ENCODE results near the gene RASL11A. TPM values are rescaled to one million over a fixed set of nuclear protein-coding genes. Genes with fewer than 3 reads are reported as not detected.

The RASL11A gene
- total RNA-seq, 2 experiments from 2014 or later: 0.52 to 0.92 TPM

GRCh38 chr13:27252467-27252866 lies 18.2 kb upstream of the RASL11A start:
- CTCF ChIA-PET: interaction anchor here (1.7 kb wide), 2 partner anchors 19 to 110 kb away, joined by 3 read pairs; no protein-coding TSS in a partner anchor
- H3K27ac Mint-ChIP-seq: peak overlapping the region; percentile 100
- DNase-seq (no peak), ATAC-seq (no peak)
- H3K4me3 Mint-ChIP-seq: peak overlapping the region; percentile 96
- H3K27me3 Mint-ChIP-seq (ENCODE audit: low read depth): no peaks in the 10 kb centered on the region
- POLR2A ChIA-PET: interaction anchor here (1.1 kb wide), 1 partner anchor 18 kb away, joined by 3 read pairs; the partner anchor contains the start of gene RASL11A
- no peaks in the 10 kb centered on the region for H3K9me3 Mint-ChIP-seq (ENCODE audit: insufficient read depth)
- H3K36me3 Mint-ChIP-seq (ENCODE audit: low read depth): peaks cover 57% of the 10 kb centered on the region
- peaks cover 46% of the 10 kb centered on the region for H3K4me1 Mint-ChIP-seq (ENCODE audit: low read depth)

GRCh38 chr13:27257233-27257568 lies 13.4 kb upstream of the RASL11A start:
- ChIA-PET CTCF (interaction anchor here (1.1 to 1.9 kb wide), 2 partner anchors 13 to 18 kb away, joined by 3 to 7 read pairs; partner anchors contain the start of gene RASL11A), POLR2A (interaction anchor here (0.8 to 1.1 kb wide), 3 partner anchors 87 to 1971 kb away, joined by 3 to 4 read pairs (median 4); no protein-coding TSS in a partner anchor)
- Mint-ChIP-seq H3K27me3 (ENCODE audit: low read depth) (no peaks in the 10 kb centered on the region), H3K27ac (no peak overlapping the region), H3K4me3 (no peak overlapping the region), H3K4me1 (ENCODE audit: low read depth) (peaks cover 70% of the 10 kb centered on the region), H3K36me3 (ENCODE audit: low read depth) (peaks cover 86% of the 10 kb centered on the region), H3K9me3 (ENCODE audit: insufficient read depth) (no peaks in the 10 kb centered on the region)
- DNase-seq: no peak
- ATAC-seq: no peak

GRCh38 chr13:27257648-27258253 lies 12.9 kb upstream of the RASL11A start:
- Mint-ChIP-seq H3K27ac (no peak overlapping the region), H3K36me3 (ENCODE audit: low read depth) (peaks cover 84% of the 10 kb centered on the region), H3K9me3 (ENCODE audit: insufficient read depth) (no peaks in the 10 kb centered on the region), H3K4me1 (ENCODE audit: low read depth) (peaks cover 73% of the 10 kb centered on the region), H3K27me3 (ENCODE audit: low read depth) (no peaks in the 10 kb centered on the region), H3K4me3 (no peak overlapping the region)
- POLR2A ChIA-PET: interaction anchor here (0.9 to 1.1 kb wide), 2 partner anchors 87 to 1972 kb away, joined by 4 read pairs; no protein-coding TSS in a partner anchor
- no peak for ATAC-seq
- no peak for DNase-seq
- CTCF ChIA-PET: interaction anchor here (1.1 to 1.9 kb wide), 3 partner anchors 12 to 17 kb away, joined by 3 to 7 read pairs (median 4); partner anchors contain the start of gene RASL11A

GRCh38 chr13:27258637-27259386 lies 11.8 kb upstream of the RASL11A start:
- no peak overlapping the region for H3K27ac Mint-ChIP-seq
- H3K36me3 Mint-ChIP-seq (ENCODE audit: low read depth): peaks cover 75% of the 10 kb centered on the region
- POLR2A ChIA-PET: no interaction called here
- no peak overlapping the region for H3K4me3 Mint-ChIP-seq
- DNase-seq (no peak), ATAC-seq (no peak)
- CTCF ChIA-PET: interaction anchor here (1.4 kb wide), 1 partner anchor 11 kb away, joined by 4 read pairs; the partner anchor contains the start of gene RASL11A
- peaks cover 64% of the 10 kb centered on the region for H3K4me1 Mint-ChIP-seq (ENCODE audit: low read depth)
- H3K27me3 Mint-ChIP-seq (ENCODE audit: low read depth): no peaks in the 10 kb centered on the region
- no peaks in the 10 kb centered on the region for H3K9me3 Mint-ChIP-seq (ENCODE audit: insufficient read depth)

DNA sequence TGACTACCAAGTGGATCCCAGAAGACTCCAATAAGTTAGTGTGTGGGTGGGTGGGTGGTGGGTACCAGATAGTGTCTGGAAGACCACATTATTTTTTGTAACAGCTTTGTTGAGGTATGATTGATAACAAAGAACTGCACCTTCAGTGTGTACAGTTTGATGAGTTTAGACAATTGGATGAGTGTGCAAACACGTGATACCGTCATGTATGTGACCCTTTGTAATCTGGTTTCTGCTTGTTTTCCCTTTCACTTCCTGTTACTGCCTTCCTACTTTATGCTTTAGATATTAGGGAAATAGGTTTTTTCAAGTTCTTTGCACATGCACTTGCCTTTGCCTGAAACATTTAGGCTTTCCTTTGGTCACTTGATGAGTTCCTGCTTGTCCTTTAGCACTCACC lies 10.8 kb upstream of the RASL11A start:
- H3K4me3 Mint-ChIP-seq: no peak overlapping the region
- H3K27ac Mint-ChIP-seq: peak overlapping the region; percentile 41
- ChIA-PET POLR2A (no interaction called here), CTCF (no interaction called here)
- no peak for DNase-seq
- H3K27me3 Mint-ChIP-seq (ENCODE audit: low read depth): no peaks in the 10 kb centered on the region
- H3K9me3 Mint-ChIP-seq (ENCODE audit: insufficient read depth): no peaks in the 10 kb centered on the region
- H3K36me3 Mint-ChIP-seq (ENCODE audit: low read depth): peaks cover 69% of the 10 kb centered on the region
- no peak for ATAC-seq
- peaks cover 55% of the 10 kb centered on the region for H3K4me1 Mint-ChIP-seq (ENCODE audit: low read depth)

GRCh38 chr13:27261396-27261795 lies 9.2 kb upstream of the RASL11A start:
- ATAC-seq: no peak
- H3K36me3 Mint-ChIP-seq (ENCODE audit: low read depth): peaks cover 56% of the 10 kb centered on the region
- no peaks in the 10 kb centered on the region for H3K9me3 Mint-ChIP-seq (ENCODE audit: insufficient read depth)
- H3K4me3 Mint-ChIP-seq: no peak overlapping the region
- peak overlapping the region; percentile 68 for H3K27ac Mint-ChIP-seq
- DNase-seq: no peak
- no peaks in the 10 kb centered on the region for H3K27me3 Mint-ChIP-seq (ENCODE audit: low read depth)
- POLR2A ChIA-PET: no interaction called here
- H3K4me1 Mint-ChIP-seq (ENCODE audit: low read depth): peaks cover 47% of the 10 kb centered on the region
- CTCF ChIA-PET: no interaction called here

DNA sequence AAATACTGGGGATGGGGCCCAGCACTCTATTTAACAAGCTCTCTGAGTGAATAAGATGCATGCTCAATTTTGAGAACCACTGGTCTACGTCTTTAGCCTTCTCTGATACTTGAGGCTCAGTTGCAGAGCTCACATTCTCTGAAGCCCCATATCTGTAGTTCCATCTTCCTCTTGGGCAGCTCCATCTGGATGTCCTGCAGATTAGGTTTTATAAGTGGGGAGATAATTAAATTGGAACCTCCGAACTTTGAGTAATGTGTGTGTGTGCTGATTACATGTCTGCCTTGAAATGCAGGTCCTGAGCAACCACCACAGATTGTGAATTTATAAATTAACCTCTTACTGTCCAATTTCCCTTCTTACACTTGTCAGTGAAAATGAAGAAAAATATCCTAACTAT lies 7.2 kb upstream of the RASL11A start:
- no peak for ATAC-seq
- POLR2A ChIA-PET: no interaction called here
- Mint-ChIP-seq H3K27ac (no peak overlapping the region), H3K27me3 (ENCODE audit: low read depth) (no peaks in the 10 kb centered on the region), H3K36me3 (ENCODE audit: low read depth) (peaks cover 37% of the 10 kb centered on the region), H3K9me3 (ENCODE audit: insufficient read depth) (no peaks in the 10 kb centered on the region), H3K4me3 (no peak overlapping the region), H3K4me1 (ENCODE audit: low read depth) (peaks cover 40% of the 10 kb centered on the region)
- CTCF ChIA-PET: interaction anchor here (1.1 kb wide), 1 partner anchor 95 kb away, joined by 3 read pairs; no protein-coding TSS in a partner anchor
- no peak for DNase-seq

GRCh38 chr13:27264181-27264580 lies 6.4 kb upstream of the RASL11A start:
- Mint-ChIP-seq H3K27me3 (ENCODE audit: low read depth) (no peaks in the 10 kb centered on the region), H3K27ac (no peak overlapping the region), H3K4me3 (no peak overlapping the region), H3K36me3 (ENCODE audit: low read depth) (peaks cover 30% of the 10 kb centered on the region), H3K4me1 (ENCODE audit: low read depth) (peaks cover 34% of the 10 kb centered on the region), H3K9me3 (ENCODE audit: insufficient read depth) (no peaks in the 10 kb centered on the region)
- POLR2A ChIA-PET: no interaction called here
- CTCF ChIA-PET: interaction anchor here (0.9 kb wide), 1 partner anchor 11 kb away, joined by 3 read pairs; no protein-coding TSS in a partner anchor
- no peak for DNase-seq
- no peak for ATAC-seq

- ChIA-PET POLR2A (interaction anchor here (1.2 kb wide), 1 partner anchor 14 kb away, joined by 4 read pairs; no protein-coding TSS in a partner anchor), CTCF (interaction anchor here (0.9 kb wide), 1 partner anchor 11 kb away, joined by 3 read pairs; no protein-coding TSS in a partner anchor)
- Mint-ChIP-seq H3K27me3 (ENCODE audit: low read depth) (no peaks in the 10 kb centered on the region), H3K36me3 (ENCODE audit: low read depth) (peaks cover 25% of the 10 kb centered on the region), H3K4me1 (ENCODE audit: low read depth) (peaks cover 30% of the 10 kb centered on the region), H3K27ac (no peak overlapping the region), H3K9me3 (ENCODE audit: insufficient read depth) (no peaks in the 10 kb centered on the region), H3K4me3 (no peak overlapping the region)
- ATAC-seq: no peak
- no peak for DNase-seq
These were observed 6.0 kb upstream of the RASL11A start for GRCh38 chr13:27264648-27265047.

- H3K36me3 Mint-ChIP-seq (ENCODE audit: low read depth): peaks cover 9% of the 10 kb centered on the region
- peaks cover 8% of the 10 kb centered on the region for H3K27me3 Mint-ChIP-seq (ENCODE audit: low read depth)
- H3K27ac Mint-ChIP-seq: no peak overlapping the region
- ATAC-seq (no peak), DNase-seq (no peak)
- no peak overlapping the region for H3K4me3 Mint-ChIP-seq
- ChIA-PET POLR2A (no interaction called here), CTCF (interaction anchor here (0.7 to 1.0 kb wide), 2 partner anchors 15 to 320 kb away, joined by 3 read pairs; no protein-coding TSS in a partner anchor)
- no peaks in the 10 kb centered on the region for H3K9me3 Mint-ChIP-seq (ENCODE audit: insufficient read depth)
- H3K4me1 Mint-ChIP-seq (ENCODE audit: low read depth): peaks cover 20% of the 10 kb centered on the region
These were observed 3.7 kb upstream of the RASL11A start for GRCh38 chr13:27266917-27267316.

DNA sequence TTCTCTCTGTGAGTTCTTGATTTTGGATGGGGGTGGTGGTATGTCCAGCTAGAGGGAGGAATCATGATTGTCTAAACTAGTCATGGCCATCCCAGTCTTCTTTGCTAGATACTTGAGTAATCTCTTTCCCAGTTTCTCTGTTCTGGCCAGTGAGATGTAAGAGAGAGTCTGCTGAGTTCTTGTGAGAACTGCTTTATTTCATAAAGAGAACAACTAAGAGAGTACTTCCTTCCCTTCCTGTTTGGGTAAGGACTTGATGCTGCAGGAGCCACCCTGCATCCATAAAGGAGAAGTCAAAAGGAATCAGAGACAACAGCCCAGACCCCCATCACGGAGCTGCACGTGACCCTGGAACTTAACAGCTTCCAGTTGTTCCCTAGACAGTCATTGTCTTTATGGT lies 3.0 kb upstream of the RASL11A start:
- peaks cover 5% of the 10 kb centered on the region for H3K36me3 Mint-ChIP-seq (ENCODE audit: low read depth)
- H3K4me1 Mint-ChIP-seq (ENCODE audit: low read depth): peaks cover 15% of the 10 kb centered on the region
- ChIA-PET CTCF (no interaction called here), POLR2A (no interaction called here)
- ATAC-seq (no peak), DNase-seq (no peak)
- H3K4me3 Mint-ChIP-seq: no peak overlapping the region
- H3K27me3 Mint-ChIP-seq (ENCODE audit: low read depth): peaks cover 12% of the 10 kb centered on the region
- no peaks in the 10 kb centered on the region for H3K9me3 Mint-ChIP-seq (ENCODE audit: insufficient read depth)
- H3K27ac Mint-ChIP-seq: no peak overlapping the region

- Mint-ChIP-seq H3K36me3 (ENCODE audit: low read depth) (peaks cover 1% of the 10 kb centered on the region), H3K4me3 (no peak overlapping the region), H3K27me3 (ENCODE audit: low read depth) (peaks cover 21% of the 10 kb centered on the region), H3K27ac (no peak overlapping the region), H3K4me1 (ENCODE audit: low read depth) (peaks cover 12% of the 10 kb centered on the region), H3K9me3 (ENCODE audit: insufficient read depth) (no peaks in the 10 kb centered on the region)
- DNase-seq: no peak
- ATAC-seq: no peak
- CTCF ChIA-PET: interaction anchor here (1.0 to 2.2 kb wide), 3 partner anchors 10 to 138 kb away, joined by 3 to 6 read pairs (median 4); no protein-coding TSS in a partner anchor
- POLR2A ChIA-PET: no interaction called here
These were observed 1.4 kb upstream of the RASL11A start for GRCh38 chr13:27269114-27269665.

Measured in activated CD8-positive, alpha-beta T cell treated with anti-CD3 and anti-CD28 coated beads, Interleukin-2, amount 10 ng/mL, durations not matched to agents 7 days and 5 days (primary cell).